HFF-Myc (cell line): ENCODE data around the gene SPDYA.
"Not testable (repeated sequence)": the region's sequence is repeated elsewhere in the genome, so short reads cannot be mapped to it uniquely, and the experiment has no call there.

Experiments
- DNase-seq: peaks from one replicate; pipeline ENCODE4 v3.0.0-alpha.2; 2011; ENCODE audit warnings: low read depth; ENCODE audit errors: extremely low read depth
- H3K4me3 ChIP-seq: replicated peaks from 2 replicates; pipeline ENCODE4 v1.5.1; 2011; ENCODE audit warnings: low read depth, mild to moderate bottlenecking, control low read depth, low read length
- CTCF ChIP-seq: IDR thresholded peaks from 2 replicates; pipeline ENCODE4 v1.5.1; 2012; ENCODE audit warnings: mild to moderate bottlenecking, low read depth, low read length, control low read depth; ENCODE audit errors: missing control alignments

SPDYA gene

GRCh38 chr2:28768952-28769351 is 41.7 kb upstream of the SPDYA start:
- H3K4me3 ChIP-seq = no peak overlapping the region
- DNase-seq = no peak
- TF ChIP-seq CTCF = no peak

- no peak for DNase-seq
- H3K4me3 ChIP-seq = no peak overlapping the region
- no peak for TF ChIP-seq CTCF
These were observed 38.3 kb upstream of the SPDYA start for GRCh38 chr2:28772351-28772750.

GRCh38 chr2:28776471-28776870 is 34.2 kb upstream of the SPDYA start:
- H3K4me3 ChIP-seq = no peak overlapping the region
- DNase-seq = no peak
- TF ChIP-seq CTCF = no peak

GRCh38 chr2:28778392-28778791 is 32.2 kb upstream of the SPDYA start:
- H3K4me3 ChIP-seq = no peak overlapping the region
- no peak for TF ChIP-seq CTCF
- no peak for DNase-seq

GRCh38 chr2:28779001-28779400 is 31.6 kb upstream of the SPDYA start:
- no peak for TF ChIP-seq CTCF
- DNase-seq = no peak
- H3K4me3 ChIP-seq = no peak overlapping the region

- no peak for TF ChIP-seq CTCF
- H3K4me3 ChIP-seq = no peak overlapping the region
- DNase-seq = no peak
These were observed 30.1 kb upstream of the SPDYA start for GRCh38 chr2:28780496-28780895.

GRCh38 chr2:28782423-28782822 is 28.2 kb upstream of the SPDYA start:
- H3K4me3 ChIP-seq = no peak overlapping the region
- no peak for TF ChIP-seq CTCF
- no peak for DNase-seq

- not testable (repeated sequence) for DNase-seq, H3K4me3 ChIP-seq
These were observed 26.1 kb upstream of the SPDYA start for GRCh38 chr2:28784570-28784969.
